ENCODE data around the gene YIF1A. TPM values are rescaled to one million over a fixed set of nuclear protein-coding genes. Genes with fewer than 3 reads are reported as not detected.
A peak's percentile ranks its signal among the peaks of the same experiment; 100 is the strongest.
"Not testable (repeated sequence)": the region's sequence is repeated elsewhere in the genome, so short reads cannot be mapped to it uniquely, and the experiment has no call there.

The YIF1A gene
- total RNA-seq, 2 experiments from 2014 or later, result 57.2 to 73.4 TPM

GRCh38 chr11:66277471-66278362, 11.2 kb downstream of the YIF1A start, which contains the start of gene CNIH2:
Gene CNIH2, plus strand, starts transcription at chr11:66278175. Its CDS starts 282 bp downstream, at chr11:66278457.
- H3K4me1 ChIP-seq (ENCODE audit: insufficient read depth, low read length, poor library complexity, severe bottlenecking), result peaks cover 20% of the 10 kb centered on the region
- peak; percentile 37 for DNase-seq (ENCODE audit: low spot score)
- ChIA-PET POLR2A (no interaction called here), CTCF (ENCODE audit: unreplicated experiment) (no interaction called here)
- H3K9me2 ChIP-seq (ENCODE audit: insufficient read depth, low read length), result no peaks in the 10 kb centered on the region
- peak within 1 kb of the TSS; percentile 61 for H3K4me2 ChIP-seq (ENCODE audit: low read length)
- H3K36me3 ChIP-seq (ENCODE audit: insufficient read depth, low read length), result peaks cover 30% of the 10 kb centered on the region
- no peaks in the 10 kb centered on the region for H3K79me2 ChIP-seq (ENCODE audit: insufficient read depth, low read depth, low read length)
- H4K20me1 ChIP-seq (ENCODE audit: insufficient read depth, low read length), result no peaks in the 10 kb centered on the region
- intact Hi-C loops (cut with micrococcal nuclease; ENCODE audit: unreplicated experiment), result no loop called here
- H3K27ac ChIP-seq (ENCODE audit: low read depth, low read length, poor library complexity, severe bottlenecking), result no peak within 1 kb of the TSS
- H3K4me3 ChIP-seq (ENCODE audit: low read depth, low read length, poor library complexity, severe bottlenecking), result peak within 1 kb of the TSS; percentile 39
- no peaks in the 10 kb centered on the region for H3K9me3 ChIP-seq (ENCODE audit: low read length)
- TF ChIP-seq EZH2phosphoT487 (IDR thresholded peaks at IDR 0.05; ENCODE audit: borderline replicate concordance, low read depth, low read length), result no peak
- no peak for TF ChIP-seq CTCF (conservative IDR thresholded peaks at IDR 0.05; ENCODE audit: low read length)
- H2AFZ ChIP-seq (ENCODE audit: low read length), result no peak within 1 kb of the TSS
- BruUV-seq (replicated peaks), result no TSS peak

GRCh38 chr11:66277064-66277463, 11.9 kb downstream of the YIF1A start:
- H4K20me1 ChIP-seq (ENCODE audit: insufficient read depth, low read length); intact Hi-C loops (cut with micrococcal nuclease; ENCODE audit: unreplicated experiment); H2AFZ ChIP-seq (ENCODE audit: low read length); H3K4me2 ChIP-seq (ENCODE audit: low read length); CTCF ChIA-PET (ENCODE audit: unreplicated experiment); H3K27ac ChIP-seq (ENCODE audit: low read depth, low read length, poor library complexity, severe bottlenecking); H3K9me2 ChIP-seq (ENCODE audit: insufficient read depth, low read length); POLR2A ChIA-PET; DNase-seq (ENCODE audit: low spot score); H3K4me3 ChIP-seq (ENCODE audit: low read depth, low read length, poor library complexity, severe bottlenecking); H3K79me2 ChIP-seq (ENCODE audit: insufficient read depth, low read depth, low read length); H3K9me3 ChIP-seq (ENCODE audit: low read length): not testable (repeated sequence)
- TSS peak; percentile 58 for BruUV-seq (replicated peaks)
- H3K36me3 ChIP-seq (ENCODE audit: insufficient read depth, low read length), result peaks cover 37% of the 10 kb centered on the region
- H3K4me1 ChIP-seq (ENCODE audit: insufficient read depth, low read length, poor library complexity, severe bottlenecking), result peaks cover 15% of the 10 kb centered on the region

GRCh38 chr11:66276619-66277018, 12.3 kb downstream of the YIF1A start:
- POLR2A ChIA-PET; H2AFZ ChIP-seq (ENCODE audit: low read length); DNase-seq (ENCODE audit: low spot score); H3K9me2 ChIP-seq (ENCODE audit: insufficient read depth, low read length); H3K9me3 ChIP-seq (ENCODE audit: low read length); H3K27ac ChIP-seq (ENCODE audit: low read depth, low read length, poor library complexity, severe bottlenecking); CTCF ChIA-PET (ENCODE audit: unreplicated experiment); H3K4me2 ChIP-seq (ENCODE audit: low read length); BruUV-seq (replicated peaks); H3K4me3 ChIP-seq (ENCODE audit: low read depth, low read length, poor library complexity, severe bottlenecking); intact Hi-C loops (cut with micrococcal nuclease; ENCODE audit: unreplicated experiment); H4K20me1 ChIP-seq (ENCODE audit: insufficient read depth, low read length); H3K79me2 ChIP-seq (ENCODE audit: insufficient read depth, low read depth, low read length): not testable (repeated sequence)
- Histone ChIP-seq H3K36me3 (ENCODE audit: insufficient read depth, low read length) (peaks cover 41% of the 10 kb centered on the region), H3K4me1 (ENCODE audit: insufficient read depth, low read length, poor library complexity, severe bottlenecking) (peaks cover 11% of the 10 kb centered on the region)
